Measurements from ENCODE around the gene BRINP2.

The BRINP2 gene

GRCh38 chr1:177165069-177165439 lies 5.7 kb upstream of the BRINP2 start:
- DNase-seq: peak; percentile 76

- DNase-seq: no peak
Measured at GRCh38 chr1:177171536-177172123, 872 bp downstream of the BRINP2 start.

DNA sequence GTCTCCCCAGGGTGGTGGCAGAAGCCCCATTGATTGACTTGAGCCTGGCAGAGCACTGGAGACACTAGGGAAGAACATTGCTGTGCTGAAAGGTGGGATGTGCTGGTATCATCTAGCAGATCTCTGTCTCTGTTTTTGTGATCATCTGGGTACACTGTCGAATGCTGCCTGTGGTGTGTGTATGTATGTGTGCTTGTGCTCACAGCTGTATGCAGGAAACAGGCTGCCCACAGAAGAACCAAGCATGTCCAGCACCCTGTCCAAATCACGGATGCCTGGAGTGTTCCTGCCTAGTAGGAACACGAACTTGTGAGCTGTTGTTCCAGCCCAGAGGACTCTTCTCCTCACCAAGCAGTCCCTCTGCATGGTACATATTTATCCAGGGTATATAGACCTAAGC lies 1.5 kb downstream of the BRINP2 start:
- DNase-seq: no peak

DNA sequence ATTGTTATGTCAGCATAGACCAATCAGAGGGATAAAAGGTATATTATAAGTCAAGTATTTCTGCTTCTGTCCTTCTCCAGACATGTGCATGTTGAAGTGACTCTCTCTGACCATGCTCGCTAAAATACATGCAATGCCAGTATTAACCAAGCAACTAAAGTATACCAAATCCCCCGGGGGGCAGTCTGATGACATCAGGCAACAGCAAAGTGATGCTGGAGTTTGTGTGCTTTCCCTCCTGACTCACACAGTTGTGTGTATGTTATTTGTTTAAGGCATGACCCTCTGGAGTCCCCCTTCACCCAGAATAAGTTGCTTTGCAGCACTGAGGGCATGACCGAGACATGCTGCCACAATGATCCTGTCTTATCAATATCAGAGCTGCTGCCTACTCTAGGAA lies 2.1 kb downstream of the BRINP2 start:
- DNase-seq: no peak

GRCh38 chr1:177173976-177174375 lies 3.2 kb downstream of the BRINP2 start:
- DNase-seq: no peak

DNA sequence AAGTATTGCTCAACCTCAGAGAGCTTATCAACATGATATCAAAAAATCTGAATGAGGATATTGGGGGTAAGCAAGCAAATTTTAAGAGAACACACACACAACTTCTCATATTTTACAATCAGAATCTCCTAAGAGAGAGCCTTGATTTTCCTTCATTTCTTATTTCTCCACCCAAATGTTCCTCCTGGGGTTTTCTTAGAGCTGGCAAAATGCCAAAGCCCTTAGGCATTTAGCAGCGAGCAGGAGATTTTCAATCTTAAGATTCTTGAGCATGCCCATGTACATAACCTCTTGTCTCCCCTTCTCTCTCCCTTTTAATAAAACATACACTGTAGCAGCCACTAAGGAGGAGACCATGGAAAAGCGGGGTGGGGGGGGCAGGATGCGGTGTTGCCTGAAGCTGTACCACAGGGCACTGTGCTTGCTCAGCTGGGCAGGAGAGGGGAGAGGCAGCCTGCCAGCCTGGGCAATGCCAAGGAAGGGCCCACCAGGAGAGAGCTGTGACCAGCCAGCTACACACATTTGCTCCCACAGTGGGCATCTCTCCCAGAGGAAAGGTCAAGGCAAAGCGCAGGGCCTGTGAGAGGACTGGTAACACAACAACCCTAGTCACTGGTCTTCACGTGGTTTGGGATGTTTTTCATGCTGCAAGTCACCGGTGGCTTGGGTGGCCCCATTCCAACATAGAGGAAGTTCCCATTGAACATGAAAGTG lies 4.3 kb downstream of the BRINP2 start:
- DNase-seq: no peak

DNA sequence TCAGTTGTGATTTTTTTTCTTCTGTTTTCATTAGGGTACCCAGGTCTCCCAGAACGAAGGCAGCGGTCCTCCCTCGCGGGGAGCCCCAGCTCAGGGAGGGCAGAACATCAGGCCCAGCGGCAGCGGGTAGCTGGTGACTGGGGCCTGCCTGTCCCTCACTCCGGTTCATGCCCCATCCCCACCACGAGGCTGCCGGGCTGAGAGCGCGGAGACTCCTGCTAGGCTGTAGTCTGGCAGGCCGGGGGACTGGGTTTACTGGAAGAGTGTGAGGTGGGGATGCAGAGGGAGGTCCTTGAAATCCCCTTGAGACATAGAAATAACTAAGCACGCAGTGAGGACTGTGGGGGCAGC lies 10.5 kb downstream of the BRINP2 start:
- peak; percentile 68 for DNase-seq

GRCh38 chr1:177181631-177182291 lies 11.0 kb downstream of the BRINP2 start:
- DNase-seq: peak; percentile 82

DNA sequence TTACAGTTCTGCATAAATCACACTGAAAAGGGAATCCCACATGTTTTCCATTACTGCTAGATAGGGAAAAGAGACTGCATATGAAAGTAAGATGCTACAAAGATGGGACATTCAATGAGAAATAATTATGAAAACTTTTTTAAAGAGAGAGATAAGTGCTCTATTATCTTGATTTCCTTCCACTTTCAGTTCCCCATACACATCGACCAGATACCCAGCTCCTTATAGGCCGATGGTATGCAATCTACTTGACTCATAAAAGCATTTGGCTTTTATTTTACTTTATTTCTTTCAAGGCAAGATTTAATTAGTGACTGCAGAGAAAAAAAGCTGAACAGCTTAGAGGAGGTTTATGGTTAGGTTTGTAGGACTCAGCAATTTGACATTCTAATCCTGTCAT lies 13.1 kb downstream of the BRINP2 start:
- DNase-seq: no peak

DNA sequence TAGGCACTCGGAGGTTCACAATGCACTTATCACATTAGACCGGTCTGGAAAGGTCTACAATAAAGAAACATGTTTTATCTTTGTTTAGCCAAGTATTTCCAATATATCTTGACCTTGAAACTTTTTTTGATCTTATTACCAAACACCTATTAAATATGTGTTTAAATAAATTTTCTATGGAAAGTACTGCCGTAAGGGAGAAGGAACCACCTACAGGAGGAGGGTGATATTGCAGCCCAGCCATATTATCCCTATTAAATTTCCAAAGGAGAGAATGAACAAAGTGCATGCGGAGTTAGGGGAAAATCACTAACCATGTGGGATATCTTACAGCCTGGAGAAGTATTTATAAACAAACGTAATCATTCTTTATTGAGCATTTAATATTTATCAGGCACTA lies 14.5 kb downstream of the BRINP2 start:
- no peak for DNase-seq

DNA sequence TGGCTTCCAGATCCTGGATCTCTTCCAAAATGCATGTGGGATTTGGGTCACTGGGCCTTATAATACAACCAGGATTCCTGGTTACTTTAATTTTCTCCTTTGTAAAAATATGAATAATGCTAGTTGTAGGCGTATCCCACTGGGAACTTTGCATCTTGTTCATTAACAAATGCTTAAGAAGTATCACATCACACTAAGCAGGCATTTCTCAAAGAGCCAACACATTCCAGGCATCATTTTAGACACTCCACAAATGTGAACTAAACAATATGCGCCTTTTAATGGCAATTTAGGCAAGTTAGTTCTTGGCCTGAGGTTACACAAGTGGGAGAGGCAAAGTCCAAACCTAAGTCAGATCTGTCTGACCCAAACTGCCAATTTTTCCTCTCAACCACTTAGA lies 15.9 kb downstream of the BRINP2 start:
- DNase-seq: no peak

- DNase-seq: no peak
Measured at GRCh38 chr1:177190308-177190970, 19.7 kb downstream of the BRINP2 start.

GRCh38 chr1:177198243-177198642 lies 27.5 kb downstream of the BRINP2 start:
- DNase-seq: no peak

- no peak for DNase-seq
Measured at GRCh38 chr1:177200290-177200689, 29.5 kb downstream of the BRINP2 start.

DNA sequence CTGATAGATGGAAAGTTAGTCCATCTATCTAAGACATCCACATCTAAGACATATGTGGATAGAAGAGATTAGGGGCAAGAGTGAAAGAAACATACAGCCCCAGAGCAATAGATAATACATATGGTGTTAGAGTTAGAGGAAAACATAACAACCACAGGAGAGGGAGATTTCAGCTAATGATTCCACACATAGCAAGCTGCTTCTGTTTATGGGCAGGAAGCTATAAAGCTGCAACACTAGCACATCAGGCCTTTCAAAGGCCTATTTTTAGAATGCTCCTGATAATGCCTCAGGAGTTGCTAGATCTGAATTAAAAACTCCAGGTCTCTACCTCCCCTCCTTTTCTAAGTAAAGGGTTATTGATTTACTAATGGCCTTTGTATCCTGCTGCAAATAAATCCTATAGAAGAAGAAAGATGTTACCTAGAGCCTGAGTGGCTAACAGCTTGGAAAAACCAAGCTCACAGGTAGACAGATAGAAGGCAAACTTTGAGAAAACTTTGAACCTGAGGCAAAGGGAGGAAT lies 36.1 kb downstream of the BRINP2 start:
- DNase-seq: no peak

DNA sequence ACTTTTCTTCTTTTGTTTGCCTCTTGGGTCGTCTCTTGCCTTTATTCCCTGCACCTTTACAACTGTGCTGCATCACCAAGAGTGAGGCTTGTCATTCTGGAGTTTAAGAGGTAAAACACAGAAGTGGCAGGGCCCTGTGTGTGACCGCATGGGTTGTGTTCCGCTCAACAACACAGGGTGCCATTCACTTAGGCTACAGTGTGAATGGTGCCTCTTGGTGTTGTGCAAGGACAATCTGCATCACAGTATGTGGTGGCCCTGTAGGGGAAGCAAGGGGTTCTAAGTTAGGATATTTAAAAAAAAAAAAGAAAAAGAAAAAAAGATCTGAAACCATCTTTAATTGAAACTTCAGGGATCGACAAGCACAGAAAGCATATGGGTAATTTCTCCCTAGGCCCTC lies 38.2 kb downstream of the BRINP2 start:
- DNase-seq: no peak

GRCh38 chr1:177209357-177209756 lies 38.6 kb downstream of the BRINP2 start:
- DNase-seq: peak; percentile 81

GRCh38 chr1:177210071-177210470 lies 39.3 kb downstream of the BRINP2 start:
- no peak for DNase-seq

GRCh38 chr1:177211231-177211630 lies 40.5 kb downstream of the BRINP2 start:
- DNase-seq: peak; percentile 64

DNA sequence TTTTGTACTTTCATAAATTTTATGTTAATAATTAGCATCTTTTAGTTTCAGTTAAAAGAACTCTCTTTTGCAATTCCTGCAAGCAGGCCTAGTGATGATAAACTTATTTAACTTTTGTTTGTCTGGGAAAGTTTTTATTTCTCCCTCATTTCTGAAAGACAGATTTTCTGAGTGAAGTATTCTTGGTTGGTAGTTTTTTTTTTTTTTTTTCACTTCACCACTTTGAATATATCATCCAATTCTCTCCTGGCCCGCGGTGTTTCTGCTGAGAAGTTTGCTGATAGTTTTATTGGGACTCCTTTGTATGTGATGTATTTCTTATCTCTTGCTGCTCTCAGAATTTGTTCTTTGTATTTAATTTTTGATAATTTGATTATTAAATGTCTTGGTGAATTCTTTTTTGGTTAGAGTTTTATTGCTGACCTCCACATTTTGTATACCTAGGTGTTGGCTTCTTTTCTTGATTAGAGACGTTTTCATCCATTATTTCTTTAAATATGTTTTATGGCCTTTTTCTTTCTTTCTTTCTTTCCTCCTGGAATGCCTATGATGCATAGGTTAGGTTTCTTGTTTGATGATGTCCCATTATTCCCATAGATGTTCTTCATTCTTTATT lies 45.9 kb downstream of the BRINP2 start:
- DNase-seq: no peak

GRCh38 chr1:177219554-177220458 lies 49.0 kb downstream of the BRINP2 start:
- no peak for DNase-seq

GRCh38 chr1:177223359-177223758 lies 52.6 kb downstream of the BRINP2 start:
- DNase-seq: no peak
